Esophagus squamous epithelium (tissue), 5 donors: ENCODE data around the gene VEGFC. TPM values are rescaled to one million over a fixed set of nuclear protein-coding genes. Genes with fewer than 3 reads are reported as not detected.
A peak's percentile ranks its signal among the peaks of the same experiment; 100 is the strongest.

ENCODE experiments used
- DNase-seq: peaks from one replicate; lab custom pipeline; 2025; lab: John Stamatoyannopoulos, UW
- H3K27ac ChIP-seq, 4 donors: fragments of 200-600 bp; sonication (generic); one replicate each; pipeline ENCODE4 v1.5.1; 2016 to 2019; ENCODE audit warnings: mild to moderate bottlenecking in 1 of 4
- H3K27me3 ChIP-seq, 4 donors: fragments of 200-600 bp; sonication (generic); 1 replicate in 3 of 4; 2 replicates in 1 of 4; pipeline versions ENCODE4 v1.5.1 to v1.6.0; 2017 to 2021; ENCODE audit warnings: antibody characterized with exemption in 1 of 4
- H3K36me3 ChIP-seq, 3 donors: fragments of 200-600 bp; sonication (generic); one replicate each; pipeline ENCODE4 v1.5.1; 2016 to 2019
- H3K4me1 ChIP-seq, 3 donors: fragments of 200-600 bp; sonication (generic); one replicate each; pipeline ENCODE4 v1.5.1; 2017 to 2019
- H3K4me3 ChIP-seq, 4 donors: fragments of 200-600 bp; sonication (generic); 1 replicate in 3 of 4; 2 replicates in 1 of 4; pipeline ENCODE4 v1.5.1; 2016 to 2019; ENCODE audit warnings: mild to moderate bottlenecking in 2 of 4, moderate library complexity in 1 of 4
- H3K9me3 ChIP-seq, 3 donors: fragments of 200-600 bp; sonication (generic); one replicate each; pipeline ENCODE4 v1.5.1; 2016 to 2019
- POLR2A ChIP-seq, 4 donors: fragments of 450-650 bp; IDR thresholded peaks; one replicate each; pipeline ENCODE4 v1.6.1; 2017; ENCODE audit warnings: antibody characterized with exemption in 4 of 4, mild to moderate bottlenecking in 4 of 4, moderate library complexity in 3 of 4
- WGBS, 2 donors: methylation state at CpG; one replicate each; pipeline ENCODE4 v1.1.5; 2018; 5-methylcytosine and 5-hydroxymethylcytosine counted together
- intact Hi-C: fragments of 100-400 bp; cut with DNase I; formaldehyde crosslinking; loops from one replicate; pipeline ENCODE4 v1.15.0; 2022
- total RNA-seq, 4 donors: library from RNA; depleted of rRNA; stranded (reverse); fragments of >200 nt; gene quantifications; one replicate each; pipeline ENCODE4 v1.1.0, GENCODE V29; 2016
- TF ChIP-seq, protein P1 (sequence below), 6 experiments: fragments of 450-650 bp in 4 of 6; fragments of 200-600 bp in 2 of 6; sonication (generic) in 2 of 6; IDR thresholded peaks; one replicate each; pipeline ENCODE4 v1.5.1; 2016 to 2019; ENCODE audit warnings: antibody characterized with exemption in 6 of 6, mild to moderate bottlenecking in 4 of 6, moderate library complexity in 4 of 6
- donor health status: DM: yes; HTN: yes; CAD: no.

VEGFC gene
- total RNA-seq, 4 donors from 2014 or later, result 0.50 to 3.8 (median 1.7) TPM

DNA sequence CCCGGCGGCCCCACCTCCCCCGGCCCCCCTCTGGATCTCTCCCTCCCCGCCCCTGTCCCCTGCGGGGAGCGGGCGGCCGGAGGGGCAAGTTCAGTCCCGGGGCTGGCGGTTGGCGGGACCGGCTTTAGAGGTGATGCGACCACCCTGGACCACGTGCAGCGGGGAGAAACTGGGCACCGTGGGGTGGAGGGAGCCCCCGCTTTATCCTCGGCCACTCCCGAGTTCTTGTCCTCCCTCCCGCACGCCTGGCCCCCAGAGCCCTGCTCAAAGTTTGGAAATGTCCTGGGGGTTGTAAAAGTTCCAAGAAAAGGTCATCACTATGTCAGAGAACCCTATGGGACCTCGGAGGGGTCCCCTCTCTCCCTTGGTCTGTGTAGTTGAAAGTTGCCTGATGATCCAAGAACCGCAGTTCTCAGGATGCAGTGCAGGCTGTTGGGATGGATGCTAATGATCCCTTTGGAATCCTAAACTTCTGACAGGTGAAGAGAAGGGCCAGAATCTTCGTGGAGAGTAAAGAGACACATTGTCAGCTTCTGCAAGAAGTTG is 411 bp upstream of the VEGFC start:
- no peaks in the 10 kb centered on the region for H3K36me3 ChIP-seq
- intact Hi-C loops, result loop anchor here (10.0 kb wide), 1 partner anchor 252 kb away; no protein-coding TSS in a partner anchor
- no peaks in the 10 kb centered on the region for H3K9me3 ChIP-seq
- H3K4me1 ChIP-seq, result peaks cover 0 to 43% (median 11%) of the 10 kb centered on the region in 3 donors
- H3K4me3 ChIP-seq, result peak overlapping the region; percentile 28 to 85 (median 70)
- peaks cover 0 to 34% (median 0%) of the 10 kb centered on the region in 4 donors for H3K27me3 ChIP-seq
- H3K27ac ChIP-seq, result peak overlapping the region in 3 of 4 donors; percentile 81 to 91 (median 88)
- WGBS, 2 donors, result 0 to 16% methylated on average over 2 to 4 of the region's 24 CpGs
- no peak for DNase-seq
- TF ChIP-seq, protein P1, sequence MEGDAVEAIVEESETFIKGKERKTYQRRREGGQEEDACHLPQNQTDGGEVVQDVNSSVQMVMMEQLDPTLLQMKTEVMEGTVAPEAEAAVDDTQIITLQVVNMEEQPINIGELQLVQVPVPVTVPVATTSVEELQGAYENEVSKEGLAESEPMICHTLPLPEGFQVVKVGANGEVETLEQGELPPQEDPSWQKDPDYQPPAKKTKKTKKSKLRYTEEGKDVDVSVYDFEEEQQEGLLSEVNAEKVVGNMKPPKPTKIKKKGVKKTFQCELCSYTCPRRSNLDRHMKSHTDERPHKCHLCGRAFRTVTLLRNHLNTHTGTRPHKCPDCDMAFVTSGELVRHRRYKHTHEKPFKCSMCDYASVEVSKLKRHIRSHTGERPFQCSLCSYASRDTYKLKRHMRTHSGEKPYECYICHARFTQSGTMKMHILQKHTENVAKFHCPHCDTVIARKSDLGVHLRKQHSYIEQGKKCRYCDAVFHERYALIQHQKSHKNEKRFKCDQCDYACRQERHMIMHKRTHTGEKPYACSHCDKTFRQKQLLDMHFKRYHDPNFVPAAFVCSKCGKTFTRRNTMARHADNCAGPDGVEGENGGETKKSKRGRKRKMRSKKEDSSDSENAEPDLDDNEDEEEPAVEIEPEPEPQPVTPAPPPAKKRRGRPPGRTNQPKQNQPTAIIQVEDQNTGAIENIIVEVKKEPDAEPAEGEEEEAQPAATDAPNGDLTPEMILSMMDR (IDR thresholded peaks at IDR 0.05), result no peak
- TF ChIP-seq POLR2A (IDR thresholded peaks at IDR 0.05), result no peak

DNA sequence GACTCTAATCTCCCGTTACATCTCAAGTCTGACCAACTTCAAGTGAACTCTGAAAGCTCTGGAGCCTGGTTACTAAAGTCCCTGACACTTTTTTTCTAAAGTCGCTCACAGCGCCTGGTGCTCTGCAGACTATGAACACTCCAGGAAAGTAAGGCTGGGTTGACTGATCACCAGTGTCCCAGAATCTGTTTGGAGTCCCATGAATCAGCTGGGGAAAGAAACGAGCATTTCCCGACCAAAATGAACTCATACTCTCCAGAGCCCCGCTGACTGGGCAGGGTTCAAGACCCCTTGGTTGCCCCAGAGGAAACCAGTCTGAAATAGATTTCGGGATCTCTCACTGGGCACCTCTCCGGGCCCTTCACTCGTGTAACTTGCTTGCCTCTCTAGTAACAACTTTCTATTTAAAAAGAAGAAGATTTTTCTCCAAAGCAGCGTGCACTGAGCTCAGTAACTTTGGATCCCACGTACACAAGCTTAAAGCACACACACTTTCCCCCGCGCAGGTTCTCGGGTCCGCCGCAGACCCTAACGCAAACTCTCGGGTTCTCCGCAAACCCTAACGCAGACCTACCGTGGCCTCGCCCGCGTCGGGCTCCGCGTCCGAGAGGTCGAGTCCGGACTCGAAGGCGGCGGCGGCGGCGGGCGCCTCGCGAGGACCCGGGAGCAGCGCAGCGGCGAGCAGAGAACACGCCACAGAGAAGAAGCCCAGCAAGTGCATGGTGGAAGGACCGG is 964 bp downstream of the VEGFC start:
- 7 to 11% methylated on average over 9 to 10 of the region's 45 CpGs for WGBS, 2 donors
- DNase-seq, result no peak

DNA sequence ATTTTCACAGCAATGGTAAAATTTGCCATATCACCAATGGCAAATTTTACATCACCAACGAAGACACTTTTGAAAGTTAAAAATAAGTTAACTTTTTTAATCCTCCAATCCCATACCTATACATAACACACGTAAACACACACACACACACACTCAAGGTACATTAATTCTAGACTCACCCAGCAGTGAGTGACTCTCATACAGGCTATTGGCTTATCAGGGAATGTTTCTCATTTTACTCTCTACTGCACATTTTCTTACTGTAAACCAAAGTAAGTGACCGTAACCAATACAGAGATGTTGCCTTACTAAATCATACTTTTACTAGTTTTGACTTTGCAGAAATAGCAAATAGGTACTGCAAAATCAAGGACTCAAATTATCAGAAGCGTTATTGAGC is 2.3 kb downstream of the VEGFC start:
- intact Hi-C loops, result loop anchor here (10.0 kb wide), 1 partner anchor 254 kb away; no protein-coding TSS in a partner anchor
- TF ChIP-seq, protein P1 (IDR thresholded peaks at IDR 0.05), result no peak
- no peak for TF ChIP-seq POLR2A (IDR thresholded peaks at IDR 0.05)
- Histone ChIP-seq H3K36me3 (no peaks in the 10 kb centered on the region), H3K27ac (no peak overlapping the region), H3K9me3 (no peaks in the 10 kb centered on the region), H3K27me3 (peaks cover 0 to 34% (median 0%) of the 10 kb centered on the region in 4 donors), H3K4me3 (peak overlapping the region in 3 of 4 donors; percentile 67 to 85 (median 74)), H3K4me1 (peaks cover 0 to 43% (median 11%) of the 10 kb centered on the region in 3 donors)
- no peak for DNase-seq
- WGBS, 2 donors, result 74 to 81% methylated on average over 4 of the region's 4 CpGs

More for the DNA sequence above, 964 bp downstream of the VEGFC start:
- H3K9me3 ChIP-seq, result no peaks in the 10 kb centered on the region
- peaks cover 0 to 34% (median 0%) of the 10 kb centered on the region in 4 donors for H3K27me3 ChIP-seq
- H3K4me1 ChIP-seq, result peaks cover 0 to 43% (median 11%) of the 10 kb centered on the region in 3 donors
- no peaks in the 10 kb centered on the region for H3K36me3 ChIP-seq
- TF ChIP-seq, protein P1 (IDR thresholded peaks at IDR 0.05), result no peak
- TF ChIP-seq POLR2A (IDR thresholded peaks at IDR 0.05), result no peak
- intact Hi-C loops, result loop anchor here (10.0 kb wide), 1 partner anchor 253 kb away; no protein-coding TSS in a partner anchor
- peak overlapping the region; percentile 59 to 85 (median 70) for H3K4me3 ChIP-seq
- peak overlapping the region; percentile 69 to 91 (median 84) for H3K27ac ChIP-seq

DNA sequence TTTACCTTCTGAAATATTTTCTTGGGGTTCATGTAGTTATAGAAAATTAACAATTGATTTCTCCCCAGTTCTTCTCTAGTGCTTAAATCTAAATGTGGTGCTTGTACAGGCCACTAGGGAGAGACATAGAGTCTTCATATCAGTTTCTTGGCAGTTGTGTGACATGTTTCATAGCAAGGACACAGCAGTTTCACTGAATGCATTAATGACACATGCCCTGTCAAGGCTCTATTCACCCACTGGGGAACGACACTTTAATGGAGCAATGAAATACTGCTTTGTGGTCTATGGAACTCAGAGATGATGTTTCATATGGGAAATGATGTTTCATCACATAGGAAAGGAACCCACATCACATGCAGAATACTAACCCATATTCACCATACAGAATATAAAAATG is 2.8 kb downstream of the VEGFC start:
- Histone ChIP-seq H3K36me3 (no peaks in the 10 kb centered on the region), H3K9me3 (no peaks in the 10 kb centered on the region), H3K27ac (no peak overlapping the region), H3K27me3 (peaks cover 0 to 34% (median 0%) of the 10 kb centered on the region in 4 donors), H3K4me3 (peak overlapping the region in 2 of 4 donors; percentile 67 to 85), H3K4me1 (peaks cover 0 to 42% (median 11%) of the 10 kb centered on the region in 3 donors)
- TF ChIP-seq, protein P1 (IDR thresholded peaks at IDR 0.05), result peak; percentile 32 to 65 (median 47)
- TF ChIP-seq POLR2A (IDR thresholded peaks at IDR 0.05), result no peak
- 10 to 20% methylated on average over 1 of the region's 1 CpG for WGBS, 2 donors
- no peak for DNase-seq
- intact Hi-C loops, result loop anchor here (10.0 kb wide), 1 partner anchor 255 kb away; no protein-coding TSS in a partner anchor

DNA sequence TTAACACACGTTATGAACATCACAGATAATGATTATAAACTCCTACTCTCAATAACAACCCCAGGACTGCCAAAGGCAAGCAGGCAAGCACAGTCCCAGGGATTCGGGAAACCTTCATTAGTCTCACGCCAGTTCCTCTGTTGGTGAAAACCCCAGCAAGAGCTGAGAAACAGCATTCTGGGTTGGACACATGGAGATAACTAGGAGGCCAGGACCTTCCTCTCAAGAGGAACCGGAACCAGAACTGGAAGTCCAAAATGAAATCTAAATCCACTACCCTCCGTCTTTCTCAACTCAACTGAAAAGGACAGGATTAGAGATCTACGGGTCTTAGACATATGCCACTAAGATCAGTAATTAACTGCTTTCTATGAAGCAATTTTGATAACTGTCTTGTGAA is 3.8 kb downstream of the VEGFC start:
- TF ChIP-seq, protein P1 (IDR thresholded peaks at IDR 0.05), result no peak
- TF ChIP-seq POLR2A (IDR thresholded peaks at IDR 0.05), result no peak
- intact Hi-C loops, result no loop called here
- peaks cover 0 to 32% (median 6%) of the 10 kb centered on the region in 3 donors for H3K4me1 ChIP-seq
- peaks cover 0 to 34% (median 0%) of the 10 kb centered on the region in 4 donors for H3K27me3 ChIP-seq
- no peaks in the 10 kb centered on the region for H3K9me3 ChIP-seq
- 83 to 89% methylated on average over 6 of the region's 6 CpGs for WGBS, 2 donors
- no peaks in the 10 kb centered on the region for H3K36me3 ChIP-seq
- no peak for DNase-seq
- H3K4me3 ChIP-seq, result no peak overlapping the region
- H3K27ac ChIP-seq, result no peak overlapping the region
